HepG2 (cell line): ENCODE data around the gene KDM2B. TPM values are rescaled to one million over a fixed set of nuclear protein-coding genes. Genes with fewer than 3 reads are reported as not detected.

Experiments
- ATAC-seq: fragments of 200-7000 bp; cut with Tn5 transposase; 3 replicates; pipeline ENCODE4 v1.9.1; 2020; ENCODE audit warnings: mild to moderate bottlenecking, moderate library complexity
- BruUV-seq: library from RNA; stranded (reverse); fragments of 400-500 nt; replicated peaks from 2 replicates; lab custom pipeline; 2021; lab: Mats Ljungman, UMichigan
- CTCF ChIA-PET: fragments of 300-600 bp; formaldehyde crosslinking; extraction: SDS; loops from one replicate; lab custom pipeline; 2021; ENCODE audit warnings: low total read pairs, inconsistent platforms, low intra/inter-chr PET ratio; lab: Yijun Ruan, JAX
- POLR2A ChIA-PET: fragments of 350-600 bp; sonication (Branson Sonifier 250); formaldehyde crosslinking; loops from one replicate; lab custom pipeline; 2020; ENCODE audit warnings: antibody characterized with exemption, inconsistent platforms; lab: Yijun Ruan, JAX
- DNase-seq: peaks from one replicate; pipeline ENCODE4 v3.0.0-alpha.2; 2015; ENCODE audit warnings: low spot score
- FAIRE-seq: peaks from 3 replicates; lab custom pipeline; 2011; peaks lifted over from hg19 to GRCh38; lab: Jason Lieb, UNC
- H2AFZ ChIP-seq: one replicate; pipeline ENCODE4 v1.6.1; 2011; ENCODE audit warnings: low read length, inconsistent platforms
- H3K27ac ChIP-seq: fragments of 300-600 bp; 3 replicates; pipeline ENCODE4 v1.8.0; 2011; ENCODE audit warnings: mixed run types, mild to moderate bottlenecking, mixed read lengths, low read length, inconsistent platforms; ENCODE audit not compliant: insufficient read depth; ENCODE audit errors: extremely low read length
- H3K27me3 ChIP-seq, 2 experiments: fragments of 200-600 bp in 1 of 2; 2 replicates in 1 of 2; 3 replicates in 1 of 2; pipeline versions ENCODE4 v1.6.0 to v1.8.0; 2011; ENCODE audit warnings: low read length in 2 of 2, mild to moderate bottlenecking in 2 of 2, moderate library complexity in 2 of 2, inconsistent platforms in 1 of 2; ENCODE audit not compliant: insufficient read depth in 2 of 2, control insufficient read depth in 1 of 2
- H3K36me3 ChIP-seq, 2 experiments: fragments of 200-600 bp in 1 of 2; replicated peaks in 1 of 2; 2 replicates in 1 of 2; 3 replicates in 1 of 2; pipeline versions ENCODE4 v1.5.1 to v1.8.0; 2011; ENCODE audit warnings: low read length in 2 of 2, inconsistent platforms in 1 of 2; ENCODE audit not compliant: insufficient read depth in 2 of 2, control insufficient read depth in 1 of 2
- H3K4me1 ChIP-seq: 2 replicates; pipeline ENCODE4 v1.5.1; 2012; ENCODE audit warnings: low read length, inconsistent platforms; ENCODE audit not compliant: insufficient read depth
- H3K4me2 ChIP-seq: 2 replicates; pipeline ENCODE4 v1.6.0; 2011; ENCODE audit warnings: low read depth, low read length, inconsistent platforms
- H3K4me3 ChIP-seq, 3 experiments: fragments of 200-600 bp in 1 of 3; sonication (generic), shearing (Covaris generic) in 1 of 3; replicated peaks in 1 of 3; 2 replicates each; pipeline ENCODE4 v1.5.1; 2011 to 2016; ENCODE audit warnings: low read length in 3 of 3, inconsistent platforms in 2 of 3, low read depth in 2 of 3, mild to moderate bottlenecking in 2 of 3, control low read depth in 1 of 3, mixed read lengths in 1 of 3; ENCODE audit not compliant: insufficient read depth in 1 of 3
- H3K79me2 ChIP-seq: one replicate; pipeline ENCODE4 v1.6.1; 2011; ENCODE audit warnings: low read length, inconsistent platforms; ENCODE audit not compliant: insufficient read depth
- H3K9ac ChIP-seq: 2 replicates; pipeline ENCODE4 v1.6.0; 2011; ENCODE audit warnings: mild to moderate bottlenecking, low read depth, low read length, inconsistent platforms; ENCODE audit not compliant: insufficient read depth
- H3K9me3 ChIP-seq: 2 replicates; pipeline ENCODE4 v1.5.1; 2012; ENCODE audit warnings: mild to moderate bottlenecking, low read length
- H4K20me1 ChIP-seq: 2 replicates; pipeline ENCODE4 v1.6.0; 2011; ENCODE audit warnings: inconsistent platforms, mild to moderate bottlenecking, low read length, moderate library complexity; ENCODE audit not compliant: insufficient read depth
- AHR ChIP-seq: IDR thresholded peaks from 2 replicates; pipeline ENCODE4 v1.6.1; 2018; ENCODE audit warnings: missing genetic modification reagents, missing compliant biosample characterization
- EED ChIP-seq: sonication (generic); formaldehyde crosslinking; IDR thresholded peaks from 2 replicates; pipeline ENCODE4 v1.5.0; 2020; ENCODE audit warnings: mild to moderate bottlenecking, missing genetic modification reagents
- FIP1L1 ChIP-seq: fragments of 200-400 bp; formaldehyde crosslinking; IDR thresholded peaks from 2 replicates; pipeline ENCODE4 v1.6.1; 2018; ENCODE audit warnings: low read depth, mild to moderate bottlenecking, low read length, moderate library complexity, borderline replicate concordance; ENCODE audit not compliant: insufficient read depth
- FOXK2 ChIP-seq: fragments of 450-650 bp; IDR thresholded peaks from 2 replicates; pipeline ENCODE4 v1.6.1; 2016
- GATA4 ChIP-seq: sonication (generic); IDR thresholded peaks from 2 replicates; pipeline ENCODE4 v1.6.1; 2016; ENCODE audit warnings: antibody characterized with exemption, low read depth, borderline replicate concordance
- ISX ChIP-seq: sonication (generic); formaldehyde crosslinking; conservative IDR thresholded peaks from 2 replicates; pipeline ENCODE4 v1.5.0; 2020; ENCODE audit warnings: missing genetic modification reagents
- KDM3A ChIP-seq: IDR thresholded peaks from 2 replicates; pipeline ENCODE4 v1.6.1; 2018; ENCODE audit warnings: low read depth, missing compliant biosample characterization
- KDM5A ChIP-seq: fragments of 200-600 bp; sonication (generic); IDR thresholded peaks from 2 replicates; pipeline ENCODE4 v1.7.0; 2018; ENCODE audit warnings: antibody characterized with exemption, mild to moderate bottlenecking, low read length, borderline replicate concordance
- MIER3 ChIP-seq: IDR thresholded peaks from 2 replicates; pipeline ENCODE4 v1.6.1; 2016; ENCODE audit warnings: missing compliant biosample characterization, borderline replicate concordance
- MTF1 ChIP-seq: sonication (generic); formaldehyde crosslinking; IDR thresholded peaks from 2 replicates; pipeline ENCODE4 v1.5.0; 2020; ENCODE audit warnings: missing genetic modification reagents
- NCOA2 ChIP-seq: sonication (generic); formaldehyde crosslinking; IDR thresholded peaks from 2 replicates; pipeline ENCODE4 v1.8.0; 2022; ENCODE audit warnings: inconsistent platforms
- REL ChIP-seq: sonication (generic); formaldehyde crosslinking; conservative IDR thresholded peaks from 2 replicates; pipeline ENCODE4 v1.8.0; 2022; ENCODE audit warnings: mild to moderate bottlenecking, missing genetic modification reagents, moderate library complexity
- TBL1XR1 ChIP-seq: fragments of 150-350 bp; IDR thresholded peaks from 2 replicates; pipeline ENCODE4 v1.6.1; 2014; ENCODE audit warnings: borderline replicate concordance, low read length; ENCODE audit not compliant: partially characterized antibody
- ZFP36L2 ChIP-seq: sonication (generic); formaldehyde crosslinking; IDR thresholded peaks from 2 replicates; pipeline ENCODE4 v1.4.0; 2020; ENCODE audit warnings: missing genetic modification reagents
- ZMYM4 ChIP-seq: sonication (generic); formaldehyde crosslinking; IDR thresholded peaks from 2 replicates; pipeline ENCODE4 v1.8.1; 2023; ENCODE audit warnings: mild to moderate bottlenecking, missing genetic modification reagents
- ZNF121 ChIP-seq: sonication (generic); formaldehyde crosslinking; IDR thresholded peaks from 2 replicates; pipeline ENCODE4 v1.5.0; 2020; ENCODE audit warnings: mild to moderate bottlenecking, missing genetic modification reagents
- ZNF124 ChIP-seq: sonication (generic); formaldehyde crosslinking; IDR thresholded peaks from 2 replicates; pipeline ENCODE4 v1.4.0; 2020; ENCODE audit warnings: missing genetic modification reagents
- ZNF230 ChIP-seq: sonication (generic); formaldehyde crosslinking; IDR thresholded peaks from 2 replicates; pipeline ENCODE4 v1.4.0; 2020; ENCODE audit warnings: mild to moderate bottlenecking, missing genetic modification reagents
- ZNF251 ChIP-seq: sonication (generic); formaldehyde crosslinking; IDR thresholded peaks from 2 replicates; pipeline ENCODE4 v1.9.0; 2021; ENCODE audit warnings: mild to moderate bottlenecking, missing genetic modification reagents
- ZNF589 ChIP-seq: sonication (generic); formaldehyde crosslinking; conservative IDR thresholded peaks from 2 replicates; pipeline ENCODE4 v1.8.0; 2022; ENCODE audit warnings: mild to moderate bottlenecking, moderate library complexity, missing genetic modification reagents
- WGBS: methylation state at CpG from one replicate; pipeline ENCODE4 v1.1.6; 2017; ENCODE audit warnings: low lambda C conversion rate; 5-methylcytosine and 5-hydroxymethylcytosine counted together
- in situ Hi-C: cut with HindIII; loops from 2 replicates; pipeline ENCODE4 v1.10.0; 2017; ENCODE audit warnings: low pct_unique_long_range_greater_than_20kb; ENCODE audit not compliant: extremely low pct_ligation_motif_present
- intact Hi-C: fragments of 100-400 bp; cut with micrococcal nuclease; formaldehyde crosslinking; loops from one replicate; pipeline ENCODE4 v1.10.0; 2022; ENCODE audit not compliant: unreplicated experiment
- polyA plus RNA-seq, 8 experiments: library from polyadenylated mRNA; depleted of rRNA in 3 of 8; stranded (reverse) in 7 of 8; unstranded in 1 of 8; fragments of >200 nt; fragmentation: Illumina TruSeq in 4 of 8; extraction: Trizol in 4 of 8; gene quantifications; 2 replicates each; pipeline versions ENCODE4 v1.2.1 to v1.2.3, GENCODE V29; 2011 to 2016; ENCODE audit warnings: low read depth in 4 of 8, missing spikeins in 1 of 8, mixed read lengths in 1 of 8; ENCODE audit not compliant: insufficient read depth in 1 of 8
- total RNA-seq, 5 experiments: library from RNA; depleted of rRNA; stranded (reverse); fragments of >200 nt; fragmentation: Illumina TruSeq; extraction: Trizol; gene quantifications; 2 replicates each; pipeline ENCODE4 v1.2.3, GENCODE V29; 2016; ENCODE audit warnings: low read depth in 1 of 5
- TF ChIP-seq, protein P1 (sequence below): sonication (generic); formaldehyde crosslinking; IDR thresholded peaks from 2 replicates; pipeline ENCODE4 v1.9.0; 2022; ENCODE audit warnings: low read depth, missing genetic modification reagents

KDM2B gene
- total and polyA plus RNA-seq, 2 of the 13 experiments (the other 11 are each of a cell fraction or from before 2014, with no cell fraction given), result 17.5 to 26.1 TPM

- no peak for ATAC-seq
- no peak for DNase-seq
- CTCF ChIA-PET, result interaction anchor here (0.6 kb wide), 1 partner anchor 177 kb away, joined by 3 read pairs; no protein-coding TSS in a partner anchor
- Histone ChIP-seq H3K4me1 (peaks cover 7% of the 10 kb centered on the region), H3K4me3 (no peak overlapping the region), H3K79me2 (no peaks in the 10 kb centered on the region), H3K27ac (no peak overlapping the region), H3K4me2 (no peak overlapping the region), H3K36me3 (peaks cover 3 to 6% of the 10 kb centered on the region in 2 experiments; a peak in 4 of 5 replicates), H3K9ac (no peak overlapping the region), H4K20me1 (no peaks in the 10 kb centered on the region), H2AFZ (no peak overlapping the region), H3K27me3 (no peaks in the 10 kb centered on the region), H3K9me3 (no peaks in the 10 kb centered on the region)
- TF ChIP-seq ZNF121 (CRISPR knock-in tag), result 0 out of 2 replicates have a peak, but pooled peaks have one; percentile 28
- TF ChIP-seq KDM3A (CRISPR knock-in tag), result no peak
- no TSS peak for BruUV-seq
- in situ Hi-C loops (no loop called here), intact Hi-C loops (no loop called here)
- 97% methylated on average over 1 of the region's 1 CpG for WGBS
- POLR2A ChIA-PET, result no interaction called here
- no peak for FAIRE-seq
Measured at GRCh38 chr12:121503395-121503794, 77.4 kb downstream of the KDM2B start.

DNA sequence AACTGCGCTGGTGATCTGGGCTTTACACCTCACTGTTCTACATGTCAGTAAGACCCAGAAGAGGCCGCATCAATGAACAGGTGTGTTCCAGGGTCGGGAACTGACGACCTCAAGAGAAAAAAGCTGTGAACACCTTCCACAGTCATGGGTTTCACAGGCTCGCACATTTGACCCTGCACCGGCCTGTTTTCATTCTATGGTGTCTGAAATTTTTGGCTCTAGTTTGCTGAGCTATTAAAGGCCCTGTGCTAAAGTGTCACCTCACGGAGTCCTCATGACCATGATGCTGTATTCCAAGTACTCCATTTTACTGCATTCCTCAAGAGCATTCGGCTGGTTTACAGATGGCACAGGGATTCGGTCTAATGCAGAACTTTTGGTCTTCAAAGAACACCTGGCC lies 78.9 kb downstream of the KDM2B start:
- Histone ChIP-seq H3K9me3 (no peaks in the 10 kb centered on the region), H3K4me1 (peaks cover 7% of the 10 kb centered on the region), H3K9ac (no peak overlapping the region), H3K27me3 (no peaks in the 10 kb centered on the region), H3K27ac (no peak overlapping the region), H2AFZ (no peak overlapping the region), H3K4me2 (no peak overlapping the region), H4K20me1 (no peaks in the 10 kb centered on the region), H3K4me3 (no peak overlapping the region), H3K79me2 (no peaks in the 10 kb centered on the region), H3K36me3 (no peaks in the 10 kb centered on the region; a peak in 1 of 5 replicates)
- in situ Hi-C loops, result no loop called here
- no peak for FAIRE-seq
- intact Hi-C loops, result no loop called here
- ATAC-seq, result no peak
- ChIA-PET CTCF (no interaction called here), POLR2A (no interaction called here)
- WGBS, result 96% methylated on average over 4 of the region's 9 CpGs
- DNase-seq, result no peak
- no TSS peak for BruUV-seq
- TF ChIP-seq ZFP36L2 (no peak), MTF1 (CRISPR knock-in tag) (no peak), ZNF124 (CRISPR knock-in tag) (no peak), ZNF230 (CRISPR knock-in tag) (no peak), ZMYM4 (CRISPR knock-in tag) (no peak), ISX (CRISPR knock-in tag) (no peak), MIER3 (CRISPR knock-in tag) (no peak), FIP1L1 (no peak), KDM5A (no peak), FOXK2 (no peak), NCOA2 (CRISPR knock-in tag) (no peak), ZNF251 (CRISPR knock-in tag) (no peak), TBL1XR1 (no peak), EED (no peak), ZNF589 (CRISPR knock-in tag) (no peak), REL (CRISPR knock-in tag) (no peak), AHR (CRISPR knock-in tag) (no peak), GATA4 (no peak)
- TF ChIP-seq, protein P1, sequence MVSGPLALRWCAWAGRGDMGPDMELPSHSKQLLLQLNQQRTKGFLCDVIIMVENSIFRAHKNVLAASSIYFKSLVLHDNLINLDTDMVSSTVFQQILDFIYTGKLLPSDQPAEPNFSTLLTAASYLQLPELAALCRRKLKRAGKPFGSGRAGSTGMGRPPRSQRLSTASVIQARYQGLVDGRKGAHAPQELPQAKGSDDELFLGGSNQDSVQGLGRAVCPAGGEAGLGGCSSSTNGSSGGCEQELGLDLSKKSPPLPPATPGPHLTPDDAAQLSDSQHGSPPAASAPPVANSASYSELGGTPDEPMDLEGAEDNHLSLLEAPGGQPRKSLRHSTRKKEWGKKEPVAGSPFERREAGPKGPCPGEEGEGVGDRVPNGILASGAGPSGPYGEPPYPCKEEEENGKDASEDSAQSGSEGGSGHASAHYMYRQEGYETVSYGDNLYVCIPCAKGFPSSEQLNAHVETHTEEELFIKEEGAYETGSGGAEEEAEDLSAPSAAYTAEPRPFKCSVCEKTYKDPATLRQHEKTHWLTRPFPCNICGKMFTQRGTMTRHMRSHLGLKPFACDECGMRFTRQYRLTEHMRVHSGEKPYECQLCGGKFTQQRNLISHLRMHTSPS (CRISPR knock-in tag), result no peak
